Measurements from ENCODE around the gene DSG2.

The DSG2 gene

GRCh38 chr18:31497404-31497835 is 557 bp upstream of the DSG2 start:
- no peak overlapping the region for H3K4me3 ChIP-seq (ENCODE audit: insufficient read depth, low read length, poor library complexity, severe bottlenecking)

DNA sequence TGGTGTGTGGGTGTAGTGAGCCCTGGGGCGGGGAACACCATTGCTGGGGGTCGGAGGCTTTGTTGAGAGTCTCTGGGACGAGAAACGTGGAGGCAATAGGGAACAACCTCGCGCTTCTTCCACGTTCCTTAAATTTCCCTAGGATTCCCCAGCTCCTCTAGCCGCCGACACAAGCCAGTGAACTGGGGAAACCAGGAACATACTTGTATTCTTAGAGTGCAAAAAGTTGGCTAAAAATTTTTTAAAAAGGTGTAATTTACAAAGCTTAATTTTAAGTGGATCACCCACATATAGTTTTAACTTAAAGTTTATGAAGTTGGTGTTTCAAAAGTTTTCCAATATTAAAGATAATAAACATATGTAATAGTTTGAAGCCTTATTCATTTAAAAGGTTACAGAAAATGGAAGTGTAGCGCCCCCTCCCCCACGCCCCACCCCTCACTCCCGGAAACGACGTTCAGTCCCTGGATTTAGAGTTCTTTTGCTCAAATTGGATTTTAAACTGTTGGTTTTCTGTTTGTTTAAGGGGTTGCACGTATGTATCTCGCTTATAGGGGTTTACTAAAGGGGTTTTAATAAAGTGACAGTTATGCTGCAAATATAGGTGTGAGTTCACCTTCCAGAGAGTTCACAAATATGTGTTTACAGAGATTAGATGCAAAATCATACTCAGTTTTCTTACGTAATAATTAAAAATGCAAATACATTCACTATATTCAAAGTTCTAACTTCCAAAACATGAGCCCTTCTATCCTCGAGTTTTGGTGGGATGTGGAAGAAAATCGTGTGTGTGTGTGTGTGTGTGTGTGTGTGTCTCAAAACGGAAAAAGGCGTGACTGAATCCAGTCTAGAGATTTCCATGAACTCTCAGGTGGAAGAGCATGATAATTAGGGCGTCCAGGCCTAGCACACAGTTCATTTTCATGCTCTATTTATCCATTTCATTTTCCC is 872 bp downstream of the DSG2 start:
- H3K9me2 ChIP-seq (replicated peaks; ENCODE audit: insufficient read depth, low read length), result no peaks in the 10 kb centered on the region
- no peaks in the 10 kb centered on the region for H3F3A ChIP-seq (ENCODE audit: insufficient read depth)
- no peaks in the 10 kb centered on the region for H3K79me2 ChIP-seq (ENCODE audit: insufficient read depth, low read length)
- H3K9ac ChIP-seq (ENCODE audit: low read length), result no peak overlapping the region
- TF ChIP-seq CTCF (IDR thresholded peaks at IDR 0.05; ENCODE audit: insufficient read depth, low read length, poor library complexity, severe bottlenecking), result no peak
- H4K20me1 ChIP-seq (ENCODE audit: low read depth, low read length), result no peaks in the 10 kb centered on the region
- H3K4me3 ChIP-seq (ENCODE audit: insufficient read depth, low read length, poor library complexity, severe bottlenecking), result no peak overlapping the region
- H3K4me2 ChIP-seq (ENCODE audit: low read depth, low read length, poor library complexity, severe bottlenecking), result no peak overlapping the region
- H3K27ac ChIP-seq (ENCODE audit: low read depth, low read length), result no peak overlapping the region
- H3K27me3 ChIP-seq (ENCODE audit: low read length), result no peaks in the 10 kb centered on the region
- H2AFZ ChIP-seq (ENCODE audit: low read depth, low read length, severe bottlenecking), result no peak overlapping the region
- no peaks in the 10 kb centered on the region for H3K36me3 ChIP-seq (ENCODE audit: low read length)
- H3K9me3 ChIP-seq (ENCODE audit: insufficient read depth, low read length), result no peaks in the 10 kb centered on the region

More at GRCh38 chr18:31497404-31497835, 557 bp upstream of the DSG2 start:
- H3K79me2 ChIP-seq (ENCODE audit: insufficient read depth, low read length), result no peaks in the 10 kb centered on the region
- no peaks in the 10 kb centered on the region for H3K27me3 ChIP-seq (ENCODE audit: low read length)
- H2AFZ ChIP-seq (ENCODE audit: low read depth, low read length, severe bottlenecking), result no peak overlapping the region
- H3K9me2 ChIP-seq (replicated peaks; ENCODE audit: insufficient read depth, low read length), result no peaks in the 10 kb centered on the region
- H3K27ac ChIP-seq (ENCODE audit: low read depth, low read length), result no peak overlapping the region
- H3K36me3 ChIP-seq (ENCODE audit: low read length), result no peaks in the 10 kb centered on the region
- TF ChIP-seq EZH2phosphoT487 (conservative IDR thresholded peaks at IDR 0.05; ENCODE audit: low read length) (no peak), CTCF (IDR thresholded peaks at IDR 0.05; ENCODE audit: insufficient read depth, low read length, poor library complexity, severe bottlenecking) (no peak)
- H3K9me3 ChIP-seq (ENCODE audit: insufficient read depth, low read length), result no peaks in the 10 kb centered on the region
- no peaks in the 10 kb centered on the region for H4K20me1 ChIP-seq (ENCODE audit: low read depth, low read length)
- no peak overlapping the region for H3K9ac ChIP-seq (ENCODE audit: low read length)
- H3K4me2 ChIP-seq (ENCODE audit: low read depth, low read length, poor library complexity, severe bottlenecking), result no peak overlapping the region
- no peaks in the 10 kb centered on the region for H3F3A ChIP-seq (ENCODE audit: insufficient read depth)

DNA sequence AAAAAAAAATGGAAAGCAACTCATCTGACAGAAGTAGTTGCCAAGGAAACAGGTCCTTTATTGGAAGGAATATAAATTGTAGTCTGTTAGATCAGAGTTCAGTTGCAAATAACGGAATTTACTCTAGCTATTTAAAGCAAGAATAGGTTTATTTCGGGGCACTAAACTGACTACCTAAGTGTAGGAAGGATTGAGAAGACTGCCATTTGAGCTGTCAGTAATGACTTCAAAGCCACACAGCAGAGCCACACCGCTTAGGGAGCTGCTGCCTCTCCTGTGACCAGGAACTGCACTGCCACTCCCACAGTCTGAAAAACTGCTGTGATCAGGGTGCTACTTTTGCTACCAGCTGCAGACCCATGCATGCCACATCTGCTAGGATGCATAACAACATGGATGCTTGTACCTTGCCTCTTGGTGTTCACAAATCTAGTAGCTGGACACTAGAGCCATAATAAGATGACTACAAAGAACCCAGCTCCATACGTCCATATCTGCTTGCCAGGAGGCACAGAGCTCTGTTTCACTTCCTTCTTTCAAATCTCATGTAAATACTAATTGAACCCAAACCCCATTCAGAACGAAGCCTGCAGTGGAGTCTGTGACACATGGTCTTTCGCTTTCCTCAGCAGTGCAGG is 2.2 kb downstream of the DSG2 start:
- Histone ChIP-seq H3K4me3 (ENCODE audit: insufficient read depth, low read length, poor library complexity, severe bottlenecking) (no peak overlapping the region), H3K9me3 (ENCODE audit: insufficient read depth, low read length) (no peaks in the 10 kb centered on the region), H2AFZ (ENCODE audit: low read depth, low read length, severe bottlenecking) (no peak overlapping the region), H3F3A (ENCODE audit: insufficient read depth) (no peaks in the 10 kb centered on the region), H3K27ac (ENCODE audit: low read depth, low read length) (no peak overlapping the region), H4K20me1 (ENCODE audit: low read depth, low read length) (no peaks in the 10 kb centered on the region), H3K9me2 (replicated peaks; ENCODE audit: insufficient read depth, low read length) (no peaks in the 10 kb centered on the region), H3K4me2 (ENCODE audit: low read depth, low read length, poor library complexity, severe bottlenecking) (no peak overlapping the region), H3K9ac (ENCODE audit: low read length) (no peak overlapping the region), H3K27me3 (ENCODE audit: low read length) (no peaks in the 10 kb centered on the region), H3K36me3 (ENCODE audit: low read length) (no peaks in the 10 kb centered on the region), H3K79me2 (ENCODE audit: insufficient read depth, low read length) (no peaks in the 10 kb centered on the region)
- TF ChIP-seq EZH2phosphoT487 (conservative IDR thresholded peaks at IDR 0.05; ENCODE audit: low read length) (no peak), CTCF (IDR thresholded peaks at IDR 0.05; ENCODE audit: insufficient read depth, low read length, poor library complexity, severe bottlenecking) (no peak)
